ENCODE data around the gene SUN5. TPM values are rescaled to one million over a fixed set of nuclear protein-coding genes. Genes with fewer than 3 reads are reported as not detected.
"Not testable (repeated sequence)": the region's sequence is repeated elsewhere in the genome, so short reads cannot be mapped to it uniquely, and the experiment has no call there.

The SUN5 gene
- total and polyA plus RNA-seq, 2 of the 8 experiments (the other 6 are each of a cell fraction or from before 2014, with no cell fraction given) = not detected

GRCh38 chr20:32975121-32975520, 29.1 kb downstream of the SUN5 start:
- H3K79me1 ChIP-seq (ENCODE audit: low read depth, low read length); H2BK15ac ChIP-seq (ENCODE audit: low read length); H3K18ac ChIP-seq (ENCODE audit: extremely low read depth, low read length); H4K20me1 ChIP-seq (replicated peaks in 1 of 2; ENCODE audit: control insufficient read depth in 1 of 2, insufficient read depth in 2 of 2, low read length in 2 of 2); H4K91ac ChIP-seq (replicated peaks; ENCODE audit: insufficient read length, low read length); FAIRE-seq; H3K23me2 ChIP-seq (ENCODE audit: low read depth, low read length); H2AK5ac ChIP-seq (ENCODE audit: low read depth, low read length); H3K23ac ChIP-seq (ENCODE audit: insufficient read length); H3K36me3 ChIP-seq (ENCODE audit: control insufficient read depth in 2 of 4, insufficient read depth in 4 of 4, low read length in 3 of 4); H3K56ac ChIP-seq (replicated peaks; ENCODE audit: insufficient read length, low read depth, low read length); H3K4me3 ChIP-seq (ENCODE audit: extremely low read depth in 1 of 4, insufficient read depth in 2 of 4, low read depth in 3 of 4, low read length in 4 of 4); H3K79me2 ChIP-seq (ENCODE audit: control insufficient read depth in 1 of 2, insufficient read depth in 2 of 2, low read length in 2 of 2); H4K5ac ChIP-seq (ENCODE audit: insufficient read length, low read depth, low read length); H3K14ac ChIP-seq (ENCODE audit: insufficient read length); DNase-seq (ENCODE audit: low read depth in 1 of 2, low spot score in 2 of 2); H3K27me3 ChIP-seq (replicated peaks in 1 of 4; ENCODE audit: control insufficient read depth in 3 of 4, extremely low read depth in 1 of 4, insufficient read depth in 3 of 4, low read length in 3 of 4); POLR2A ChIA-PET (ENCODE audit: partially characterized antibody); H3K4ac ChIP-seq (replicated peaks; ENCODE audit: insufficient read length, low read depth, low read length); H3K9ac ChIP-seq (replicated peaks in 1 of 4; ENCODE audit: extremely low read depth in 1 of 4, low read depth in 3 of 4, low read length in 3 of 4); H3K27ac ChIP-seq (ENCODE audit: low read depth, low read length); H4K8ac ChIP-seq (ENCODE audit: extremely low read depth, insufficient read depth, low read length): not testable (repeated sequence)
- Histone ChIP-seq H2AFZ (ENCODE audit: low read length) (peak overlapping the region; percentile 13; the same call in 1 of the 2 replicates), H3K9me3 (ENCODE audit: insufficient read depth in 2 of 2, low read depth in 1 of 2, low read length in 1 of 2) (peaks cover 4 to 16% of the 10 kb centered on the region in 2 experiments; a peak in 3 of 4 replicates), H3K4me1 (replicated peaks in 1 of 4; ENCODE audit: control insufficient read depth in 3 of 4, insufficient read depth in 4 of 4, low read length in 3 of 4) (peaks cover 10 to 25% (median 16%) of the 10 kb centered on the region in 4 experiments), H2BK120ac (replicated peaks; ENCODE audit: low read depth, low read length) (peak overlapping the region; percentile 9), H2BK20ac (ENCODE audit: low read length) (0 out of 2 replicates have a peak overlapping the region, but pooled peaks have one; percentile 75), H2BK5ac (ENCODE audit: low read depth, low read length) (peak overlapping the region; percentile 13; the same call in 1 of the 2 replicates), H3K4me2 (ENCODE audit: insufficient read depth in 1 of 2, low read depth in 2 of 2, low read length in 2 of 2) (peak overlapping the region in 1 of 2 experiments; percentile 19; a peak in 1 of 4 replicates), H2BK12ac (ENCODE audit: low read depth, low read length) (0 out of 2 replicates have a peak overlapping the region, but pooled peaks have one; percentile 13)
- CTCF ChIA-PET (ENCODE audit: partially characterized antibody) = interaction anchor here (0.9 to 5.4 kb wide), 5 partner anchors 9 to 34 kb away, joined by 3 to 33 read pairs (median 4); no protein-coding TSS in a partner anchor
- 95% methylated on average over 4 of the region's 4 CpGs; no CpG with 5 or more reads in 1 of the 2 experiments for WGBS, 2 experiments (ENCODE audit: extremely low coverage in 1 of 2, insufficient coverage in 1 of 2, insufficient read length in 1 of 2, insufficient replicate concordance in 2 of 2, low coverage in 1 of 2, low lambda C conversion rate in 2 of 2, missing lambda C conversion rate in 1 of 2)
